GM12874 (cell line): Measurements from ENCODE around the gene IER5L.

Experiments used
- TF ChIP-seq, protein P1 (sequence below): IDR thresholded peaks from 2 replicates; pipeline ENCODE4 v1.5.1; 2011; ENCODE audit warnings: low read depth, mild to moderate bottlenecking, control low read depth, low read length, moderate library complexity; ENCODE audit not compliant: insufficient read depth

Gene IER5L

DNA sequence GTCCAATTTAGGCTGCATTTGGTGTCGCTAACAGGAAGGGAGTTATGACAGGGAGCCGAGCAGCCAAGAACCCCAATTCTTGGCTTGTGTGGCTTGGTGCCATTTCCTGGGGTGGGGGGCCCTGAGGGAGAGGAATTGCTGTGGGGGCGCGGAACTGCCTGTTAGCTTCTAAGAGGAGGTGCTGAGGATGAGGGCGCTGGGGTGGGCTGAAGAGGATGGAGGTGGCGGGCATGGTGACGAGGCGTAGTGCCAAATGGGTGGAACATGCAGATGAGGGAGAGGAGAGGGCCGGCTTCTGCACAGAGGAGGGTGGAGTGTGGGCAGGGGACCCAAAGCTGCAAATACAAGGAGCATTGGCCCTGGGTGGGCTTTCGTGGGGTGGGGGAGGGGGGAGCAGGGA lies 27.9 kb downstream of the IER5L start:
- TF ChIP-seq, protein P1, sequence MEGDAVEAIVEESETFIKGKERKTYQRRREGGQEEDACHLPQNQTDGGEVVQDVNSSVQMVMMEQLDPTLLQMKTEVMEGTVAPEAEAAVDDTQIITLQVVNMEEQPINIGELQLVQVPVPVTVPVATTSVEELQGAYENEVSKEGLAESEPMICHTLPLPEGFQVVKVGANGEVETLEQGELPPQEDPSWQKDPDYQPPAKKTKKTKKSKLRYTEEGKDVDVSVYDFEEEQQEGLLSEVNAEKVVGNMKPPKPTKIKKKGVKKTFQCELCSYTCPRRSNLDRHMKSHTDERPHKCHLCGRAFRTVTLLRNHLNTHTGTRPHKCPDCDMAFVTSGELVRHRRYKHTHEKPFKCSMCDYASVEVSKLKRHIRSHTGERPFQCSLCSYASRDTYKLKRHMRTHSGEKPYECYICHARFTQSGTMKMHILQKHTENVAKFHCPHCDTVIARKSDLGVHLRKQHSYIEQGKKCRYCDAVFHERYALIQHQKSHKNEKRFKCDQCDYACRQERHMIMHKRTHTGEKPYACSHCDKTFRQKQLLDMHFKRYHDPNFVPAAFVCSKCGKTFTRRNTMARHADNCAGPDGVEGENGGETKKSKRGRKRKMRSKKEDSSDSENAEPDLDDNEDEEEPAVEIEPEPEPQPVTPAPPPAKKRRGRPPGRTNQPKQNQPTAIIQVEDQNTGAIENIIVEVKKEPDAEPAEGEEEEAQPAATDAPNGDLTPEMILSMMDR, result no peak

DNA sequence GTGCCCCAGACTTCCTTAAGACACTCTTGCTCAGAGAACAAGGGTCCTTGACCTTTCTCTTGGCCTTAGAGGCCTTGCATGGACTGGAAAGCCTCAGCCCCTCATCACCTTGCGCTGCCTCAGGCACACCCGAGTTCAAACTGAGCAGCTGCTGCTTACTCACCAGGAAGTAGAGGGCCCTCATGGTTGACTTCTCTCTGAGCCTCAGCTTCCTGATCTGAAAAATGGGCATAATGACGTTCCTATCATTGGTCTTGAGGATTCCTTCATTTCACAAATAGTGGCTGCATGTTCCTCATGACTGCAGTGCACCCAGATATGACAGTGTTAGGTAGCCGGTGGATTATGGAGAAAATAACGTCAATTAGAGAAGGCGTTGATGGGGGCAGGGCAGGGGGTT lies 28.6 kb downstream of the IER5L start:
- TF ChIP-seq, protein P1, result no peak

DNA sequence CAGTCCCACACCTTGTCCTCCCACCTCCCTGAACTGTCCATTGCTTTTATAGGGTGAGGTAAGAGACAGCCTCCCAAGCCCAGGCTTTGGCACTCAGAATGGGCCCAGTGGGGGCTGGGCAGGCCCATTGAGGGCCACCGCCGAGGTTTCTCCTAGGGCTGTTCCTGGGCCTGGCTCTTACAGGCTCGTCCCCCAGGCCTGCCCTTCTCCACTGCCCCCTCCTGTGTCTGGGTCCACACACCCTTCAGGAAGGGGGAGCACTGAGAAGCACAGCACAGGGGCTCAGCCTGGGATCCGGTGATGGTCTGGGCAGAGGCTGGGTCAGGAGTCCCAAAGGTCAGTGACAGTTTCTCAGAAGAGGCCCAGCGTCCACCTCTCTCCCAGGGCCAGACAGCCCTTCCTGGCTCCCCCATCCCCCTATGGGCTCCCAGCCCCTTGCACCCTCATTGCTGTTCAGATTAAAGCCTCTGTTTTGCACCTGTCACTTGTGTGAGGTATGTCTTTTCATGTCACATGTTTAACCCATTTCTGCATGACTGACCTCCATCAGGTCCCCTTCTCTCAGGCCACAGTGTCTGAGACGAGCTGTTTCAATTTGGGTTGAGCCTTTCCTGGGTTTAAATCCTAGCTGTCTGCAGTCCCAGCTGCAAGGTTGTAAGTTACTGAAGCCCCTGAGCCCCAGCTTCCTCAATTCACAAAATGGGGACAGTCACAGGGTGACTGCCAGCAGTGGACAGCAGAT lies 29.4 kb downstream of the IER5L start:
- TF ChIP-seq, protein P1, result no peak

DNA sequence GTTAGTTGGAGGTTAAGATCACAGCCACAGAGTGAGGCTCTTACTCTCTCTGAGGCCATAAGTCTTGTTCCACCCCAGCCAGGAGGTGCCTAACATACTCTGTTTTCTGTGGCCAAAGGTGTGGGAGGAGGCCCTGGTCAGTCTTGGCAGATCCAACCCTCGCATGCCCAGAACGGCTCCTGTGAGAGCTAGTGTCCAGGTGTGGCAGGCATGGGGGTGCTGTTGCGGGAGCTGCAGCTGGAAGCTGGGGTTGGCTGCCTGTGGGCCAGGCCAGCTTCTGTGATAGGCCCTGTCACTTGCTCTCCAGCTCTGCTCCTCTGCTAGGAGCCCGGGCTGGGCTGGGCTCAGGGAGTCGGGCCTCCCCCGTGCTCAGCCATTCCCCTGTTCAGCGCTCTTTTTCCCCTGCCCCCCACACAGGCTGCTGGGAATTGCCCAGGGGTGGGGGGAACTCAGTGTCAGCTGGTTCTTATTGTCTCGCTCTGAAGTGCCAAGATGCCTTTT lies 31.6 kb downstream of the IER5L start:
- TF ChIP-seq, protein P1, result no peak

DNA sequence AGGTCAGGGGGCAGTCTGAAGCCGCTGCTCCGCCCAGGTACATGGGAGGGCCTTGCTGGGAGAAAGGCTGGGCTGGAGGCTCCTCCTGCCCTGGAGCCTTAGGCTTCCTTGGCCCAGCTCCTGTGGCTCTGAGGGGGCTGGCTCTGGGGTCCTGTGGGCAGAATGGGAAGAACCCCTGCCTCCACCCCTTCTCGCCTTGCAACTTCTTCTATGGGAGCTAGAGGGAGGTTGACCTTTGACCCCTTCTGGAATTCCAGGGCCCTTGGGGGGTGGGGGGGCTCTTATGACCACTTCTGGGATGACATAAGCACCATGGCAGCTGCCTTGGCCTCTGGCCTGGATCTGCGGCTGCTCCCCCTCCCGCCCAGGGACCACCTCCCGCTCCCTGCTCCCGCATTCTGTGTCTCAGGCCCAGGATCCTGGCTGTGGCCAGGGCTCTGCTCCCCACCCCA lies 32.2 kb downstream of the IER5L start:
- TF ChIP-seq, protein P1, result no peak

DNA sequence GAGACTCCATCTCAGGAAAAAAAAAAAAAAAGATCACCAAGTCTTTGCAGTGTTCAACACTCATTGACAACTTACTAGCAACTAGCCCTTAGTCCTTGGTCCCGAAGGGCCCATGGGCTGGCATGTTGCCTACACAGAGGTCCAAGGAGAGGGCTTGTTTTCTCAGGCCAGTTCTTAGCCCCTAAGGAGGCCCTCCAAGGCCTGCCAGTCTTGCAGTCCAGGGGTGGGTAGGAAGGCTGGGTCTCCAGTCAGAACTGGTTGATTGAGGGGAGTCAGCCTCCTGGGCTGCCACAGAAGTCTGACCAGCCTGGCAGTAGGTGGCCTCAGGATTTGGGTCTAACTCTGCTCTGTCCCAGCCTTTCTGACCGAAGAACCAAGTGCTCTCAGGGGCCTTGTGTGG lies 32.7 kb downstream of the IER5L start:
- TF ChIP-seq, protein P1, result no peak

DNA sequence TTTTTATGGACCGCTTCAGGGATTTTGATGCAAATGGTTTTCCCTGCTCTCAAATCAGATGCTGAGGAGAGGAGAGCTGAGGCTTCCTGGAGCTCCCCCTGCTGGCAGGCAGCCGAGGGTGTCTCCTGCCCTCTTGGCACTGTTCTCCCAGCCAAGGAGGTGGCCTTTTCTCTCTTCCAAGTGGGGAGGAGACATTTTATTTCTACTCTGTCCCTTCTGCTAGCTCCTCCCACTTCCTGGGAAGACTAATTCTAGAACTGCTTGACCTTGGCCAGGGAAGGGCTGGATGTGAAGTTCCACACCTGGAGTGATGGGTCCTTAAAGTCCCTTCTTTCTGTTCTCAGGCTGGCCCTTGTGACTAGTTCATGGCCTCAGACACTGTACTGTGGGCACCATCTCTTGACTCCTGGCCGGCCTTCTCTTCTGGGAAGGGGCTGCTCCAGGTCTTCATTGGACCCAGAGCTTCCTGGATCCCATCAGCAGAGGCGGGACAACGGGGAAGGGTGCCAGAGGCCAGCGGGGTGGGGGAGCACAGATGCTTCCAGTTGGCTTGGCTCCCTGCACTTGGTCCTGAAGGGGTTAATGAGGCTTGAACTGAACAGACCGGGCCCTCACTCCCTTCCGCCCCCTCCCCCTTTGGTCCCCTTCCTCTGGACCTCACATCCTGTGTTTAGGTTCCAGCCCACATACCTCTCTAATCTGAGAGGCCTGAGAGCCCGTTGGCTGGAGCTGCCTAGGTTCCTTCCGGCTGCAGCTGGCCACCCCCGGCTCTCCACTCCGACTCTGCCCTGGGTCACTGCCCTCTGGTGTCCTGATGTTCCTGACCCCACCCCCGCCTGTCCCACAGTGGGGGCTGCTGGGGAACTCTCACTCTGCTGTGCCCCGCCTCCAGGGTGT lies 34.8 kb downstream of the IER5L start:
- TF ChIP-seq, protein P1, result peak; percentile 98
